SJCRH30 (cell line): ENCODE results near the gene LRRC71. TPM values are rescaled to one million over a fixed set of nuclear protein-coding genes. Genes with fewer than 3 reads are reported as not detected.

Experiments
- DNase-seq, 2 experiments: peaks; one replicate each; pipeline ENCODE4 v3.0.0-alpha.2; 2015 to 2020
- H3K27ac ChIP-seq: fragments of 250-450 bp; sonication (Bioruptor Pico); 2 replicates; pipeline ENCODE4 v1.5.1; 2020; ENCODE audit warnings: mild to moderate bottlenecking, moderate library complexity
- H3K27me3 ChIP-seq: fragments of 250-450 bp; sonication (Bioruptor Pico); 2 replicates; pipeline ENCODE4 v1.5.1; 2020; ENCODE audit warnings: mild to moderate bottlenecking, moderate library complexity
- H3K36me3 ChIP-seq: fragments of 250-450 bp; sonication (Bioruptor Pico); 2 replicates; pipeline ENCODE4 v1.5.1; 2020; ENCODE audit warnings: mild to moderate bottlenecking, moderate library complexity
- H3K4me1 ChIP-seq: fragments of 250-450 bp; sonication (Bioruptor Pico); 2 replicates; pipeline ENCODE4 v1.5.1; 2020; ENCODE audit warnings: mild to moderate bottlenecking, moderate library complexity
- H3K4me3 ChIP-seq: fragments of 250-450 bp; sonication (Bioruptor Pico); 2 replicates; pipeline ENCODE4 v1.5.1; 2020; ENCODE audit warnings: mild to moderate bottlenecking, moderate library complexity
- H3K9me3 ChIP-seq: fragments of 250-450 bp; sonication (Bioruptor Pico); replicated peaks from 2 replicates; pipeline ENCODE4 v1.5.1; 2020; ENCODE audit warnings: mild to moderate bottlenecking, moderate library complexity
- total RNA-seq: library from RNA; depleted of rRNA; stranded (reverse); fragments of >200 nt; shearing (Covaris generic); gene quantifications from 2 replicates; pipeline ENCODE4 v1.2.3, GENCODE V29; 2014

Gene LRRC71
- total RNA-seq, 1 experiment from 2014 or later, result not detected

- H3K4me3 ChIP-seq, result no peak overlapping the region
- DNase-seq, result no peak
- peaks cover 9% of the 10 kb centered on the region; the same call in 1 of the 2 replicates for H3K4me1 ChIP-seq
- H3K27me3 ChIP-seq, result peaks cover 7% of the 10 kb centered on the region; the same call in 1 of the 2 replicates
- H3K27ac ChIP-seq, result no peak overlapping the region
- H3K36me3 ChIP-seq, result no peaks in the 10 kb centered on the region
- H3K9me3 ChIP-seq, result no peaks in the 10 kb centered on the region
These were observed 23.9 kb upstream of the LRRC71 start for GRCh38 chr1:156896490-156897033.

GRCh38 chr1:156897078-156897825 is 23.2 kb upstream of the LRRC71 start:
- Histone ChIP-seq H3K27ac (no peak overlapping the region), H3K36me3 (no peaks in the 10 kb centered on the region), H3K9me3 (no peaks in the 10 kb centered on the region), H3K4me3 (no peak overlapping the region), H3K4me1 (peaks cover 9% of the 10 kb centered on the region; the same call in 1 of the 2 replicates), H3K27me3 (peaks cover 7% of the 10 kb centered on the region; the same call in 1 of the 2 replicates)
- no peak for DNase-seq

DNA sequence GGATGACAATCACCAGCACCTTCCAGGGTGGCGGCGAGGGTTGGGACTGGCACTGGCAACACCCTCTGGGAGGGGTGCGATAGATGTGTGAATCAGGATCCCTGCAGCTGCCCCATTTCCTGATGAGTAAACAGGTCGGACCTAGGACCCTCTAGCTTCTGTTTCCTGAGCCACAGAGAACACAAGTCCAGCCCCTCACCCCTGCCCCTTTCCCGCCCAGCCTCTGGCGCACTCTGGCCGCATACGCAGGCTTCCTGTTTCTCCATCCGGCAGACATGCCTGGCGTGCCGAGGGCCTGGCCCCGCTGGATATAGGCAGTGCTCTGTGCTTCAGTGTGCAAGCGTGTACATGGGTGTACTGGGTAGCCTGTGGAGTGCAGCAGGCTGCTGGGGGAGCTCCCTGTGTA is 22.3 kb upstream of the LRRC71 start:
- peaks cover 9% of the 10 kb centered on the region; the same call in 1 of the 2 replicates for H3K4me1 ChIP-seq
- H3K9me3 ChIP-seq, result no peaks in the 10 kb centered on the region
- H3K4me3 ChIP-seq, result no peak overlapping the region
- no peak for DNase-seq
- no peak overlapping the region for H3K27ac ChIP-seq
- peaks cover 3% of the 10 kb centered on the region; the same call in 1 of the 2 replicates for H3K27me3 ChIP-seq
- H3K36me3 ChIP-seq, result no peaks in the 10 kb centered on the region

DNA sequence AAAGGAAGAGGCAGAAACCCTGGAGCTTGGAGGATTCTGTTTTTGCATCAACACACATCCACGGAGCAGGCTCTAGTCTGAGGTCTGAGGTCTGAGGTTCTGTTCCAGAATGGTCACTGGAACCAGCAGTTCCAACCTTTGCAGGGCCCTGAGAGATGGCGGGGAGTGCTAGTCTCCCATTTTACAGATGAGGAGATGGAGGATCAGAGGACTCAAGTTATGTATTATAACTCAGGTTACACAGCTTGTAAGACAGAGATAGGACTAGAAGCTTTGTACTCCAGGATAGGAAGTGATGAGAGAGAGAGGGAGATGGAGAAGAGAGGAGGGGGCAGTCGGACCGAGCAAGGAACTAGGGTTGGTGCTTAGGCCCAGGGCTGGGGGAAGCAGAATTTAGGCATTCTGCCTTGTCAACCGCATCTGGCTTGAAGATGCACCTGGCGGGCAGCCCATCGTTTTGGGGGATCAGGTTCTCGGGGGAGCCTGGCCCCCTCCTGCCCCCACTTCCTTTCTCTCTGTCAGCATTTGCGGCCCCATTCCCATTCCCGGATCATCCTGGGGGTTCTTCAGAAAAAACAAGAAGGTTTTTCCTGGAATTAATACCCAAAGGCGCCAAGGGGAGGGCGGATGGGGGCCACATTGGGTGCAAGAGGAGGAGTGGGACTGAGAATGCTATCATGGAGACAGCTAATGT is 21.3 kb upstream of the LRRC71 start:
- H3K27ac ChIP-seq, result no peak overlapping the region
- H3K4me1 ChIP-seq, result peaks cover 9% of the 10 kb centered on the region; the same call in 1 of the 2 replicates
- no peak for DNase-seq

GRCh38 chr1:156899956-156900718 is 20.3 kb upstream of the LRRC71 start:
- peaks cover 9% of the 10 kb centered on the region; the same call in 1 of the 2 replicates for H3K4me1 ChIP-seq
- H3K36me3 ChIP-seq, result no peaks in the 10 kb centered on the region
- H3K4me3 ChIP-seq, result no peak overlapping the region
- no peak for DNase-seq
- no peaks in the 10 kb centered on the region for H3K9me3 ChIP-seq
- no peak overlapping the region for H3K27ac ChIP-seq
- 0 out of 2 replicates have a peak, but pooled peaks cover 3% of the 10 kb centered on the region for H3K27me3 ChIP-seq

More for the DNA sequence above, 21.3 kb upstream of the LRRC71 start:
- H3K27me3 ChIP-seq, result peaks cover 3% of the 10 kb centered on the region; the same call in 1 of the 2 replicates
- H3K4me3 ChIP-seq, result no peak overlapping the region
- no peaks in the 10 kb centered on the region for H3K9me3 ChIP-seq
- H3K36me3 ChIP-seq, result no peaks in the 10 kb centered on the region

GRCh38 chr1:156900896-156901589 is 19.4 kb upstream of the LRRC71 start:
- no peaks in the 10 kb centered on the region for H3K9me3 ChIP-seq
- DNase-seq, result no peak
- 0 out of 2 replicates have a peak, but pooled peaks cover 3% of the 10 kb centered on the region for H3K27me3 ChIP-seq
- no peaks in the 10 kb centered on the region for H3K36me3 ChIP-seq
- no peak overlapping the region for H3K4me3 ChIP-seq
- H3K4me1 ChIP-seq, result peaks cover 9% of the 10 kb centered on the region; the same call in 1 of the 2 replicates
- H3K27ac ChIP-seq, result no peak overlapping the region

DNA sequence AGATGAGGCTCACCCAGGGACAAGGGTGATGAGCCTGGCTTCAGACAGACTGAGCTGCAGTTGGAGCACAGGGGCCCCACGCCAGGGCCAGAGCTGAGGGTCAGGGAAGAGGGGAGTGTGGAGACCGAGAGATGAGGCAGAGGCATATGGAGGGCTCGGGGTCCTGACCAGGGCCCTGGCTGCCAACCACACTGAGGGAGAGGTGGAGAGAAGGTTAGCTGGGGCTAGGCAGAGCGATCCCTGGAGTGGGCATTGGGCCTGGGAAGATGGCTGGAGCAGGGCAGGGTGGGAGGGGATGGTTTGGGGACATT is 18.9 kb upstream of the LRRC71 start:
- Histone ChIP-seq H3K4me1 (peaks cover 9% of the 10 kb centered on the region; the same call in 1 of the 2 replicates), H3K27ac (no peak overlapping the region)
- DNase-seq, result no peak

GRCh38 chr1:156901966-156902915 is 18.2 kb upstream of the LRRC71 start:
- Histone ChIP-seq H3K36me3 (no peaks in the 10 kb centered on the region), H3K27ac (no peak overlapping the region), H3K9me3 (no peaks in the 10 kb centered on the region), H3K4me3 (no peak overlapping the region), H3K27me3 (0 out of 2 replicates have a peak, but pooled peaks cover 3% of the 10 kb centered on the region), H3K4me1 (peaks cover 3% of the 10 kb centered on the region; the same call in 1 of the 2 replicates)
- no peak for DNase-seq

More for the DNA sequence above, 18.9 kb upstream of the LRRC71 start:
- no peak overlapping the region for H3K4me3 ChIP-seq
- no peaks in the 10 kb centered on the region for H3K9me3 ChIP-seq
- no peaks in the 10 kb centered on the region for H3K36me3 ChIP-seq
- H3K27me3 ChIP-seq, result 0 out of 2 replicates have a peak, but pooled peaks cover 3% of the 10 kb centered on the region

- no peak for DNase-seq
- Histone ChIP-seq H3K9me3 (no peaks in the 10 kb centered on the region), H3K27ac (no peak overlapping the region), H3K36me3 (no peaks in the 10 kb centered on the region), H3K4me1 (no peaks in the 10 kb centered on the region), H3K4me3 (no peak overlapping the region), H3K27me3 (0 out of 2 replicates have a peak, but pooled peaks cover 3% of the 10 kb centered on the region)
These were observed 16.9 kb upstream of the LRRC71 start for GRCh38 chr1:156903328-156904091.

DNA sequence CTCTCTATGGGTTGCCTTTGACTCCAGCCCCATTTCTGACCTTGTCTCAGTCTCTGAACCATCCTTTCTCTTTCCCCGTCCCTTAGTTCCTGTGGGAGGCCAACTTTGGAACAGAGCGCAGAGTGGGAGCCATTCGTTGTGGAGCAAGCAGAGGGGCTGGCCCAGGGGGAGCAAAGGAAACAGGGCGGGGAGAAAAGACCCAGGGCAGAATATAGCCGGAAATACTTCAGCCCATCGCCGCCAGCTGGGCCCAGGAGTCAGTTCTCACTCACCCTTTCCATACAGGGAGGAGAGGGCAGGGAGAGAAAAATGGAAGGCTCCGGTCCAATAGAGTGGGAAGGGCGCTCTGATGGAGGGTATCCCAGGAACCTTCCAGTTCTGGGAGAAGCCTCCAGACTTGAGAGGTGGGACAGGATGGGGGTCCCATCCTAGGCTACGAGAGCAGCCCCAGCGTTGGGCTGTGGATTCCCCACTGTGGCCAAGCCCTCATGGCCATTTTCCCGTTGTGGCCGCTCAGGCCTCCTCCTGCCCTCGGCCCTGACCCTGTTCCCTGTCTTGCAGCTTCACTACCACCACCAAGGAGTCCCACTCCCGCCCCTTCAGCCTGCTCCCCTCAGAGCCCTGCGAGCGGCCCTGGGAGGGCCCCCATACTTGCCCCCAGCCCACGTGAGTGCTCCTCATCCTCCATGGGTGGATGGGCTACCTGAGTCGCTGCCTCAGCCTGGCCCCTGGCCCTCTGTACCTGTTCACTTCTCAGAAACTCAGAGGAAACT is 16.1 kb upstream of the LRRC71 start:
- Histone ChIP-seq H3K27ac (no peak overlapping the region), H3K36me3 (no peaks in the 10 kb centered on the region), H3K4me3 (no peak overlapping the region), H3K9me3 (no peaks in the 10 kb centered on the region), H3K27me3 (0 out of 2 replicates have a peak, but pooled peaks cover 3% of the 10 kb centered on the region), H3K4me1 (no peaks in the 10 kb centered on the region)
- no peak for DNase-seq

- no peaks in the 10 kb centered on the region for H3K36me3 ChIP-seq
- H3K27ac ChIP-seq, result no peak overlapping the region
- no peaks in the 10 kb centered on the region for H3K27me3 ChIP-seq
- H3K9me3 ChIP-seq, result no peaks in the 10 kb centered on the region
- no peak overlapping the region for H3K4me3 ChIP-seq
- no peaks in the 10 kb centered on the region for H3K4me1 ChIP-seq
- no peak for DNase-seq
These were observed 15.3 kb upstream of the LRRC71 start for GRCh38 chr1:156905176-156905575.

- Histone ChIP-seq H3K27ac (no peak overlapping the region), H3K36me3 (no peaks in the 10 kb centered on the region), H3K4me3 (no peak overlapping the region), H3K4me1 (no peaks in the 10 kb centered on the region), H3K27me3 (no peaks in the 10 kb centered on the region), H3K9me3 (no peaks in the 10 kb centered on the region)
- DNase-seq, result no peak
These were observed 14.8 kb upstream of the LRRC71 start for GRCh38 chr1:156905651-156906050.
